ENCODE data around the gene CTSH.

CTSH gene

DNA sequence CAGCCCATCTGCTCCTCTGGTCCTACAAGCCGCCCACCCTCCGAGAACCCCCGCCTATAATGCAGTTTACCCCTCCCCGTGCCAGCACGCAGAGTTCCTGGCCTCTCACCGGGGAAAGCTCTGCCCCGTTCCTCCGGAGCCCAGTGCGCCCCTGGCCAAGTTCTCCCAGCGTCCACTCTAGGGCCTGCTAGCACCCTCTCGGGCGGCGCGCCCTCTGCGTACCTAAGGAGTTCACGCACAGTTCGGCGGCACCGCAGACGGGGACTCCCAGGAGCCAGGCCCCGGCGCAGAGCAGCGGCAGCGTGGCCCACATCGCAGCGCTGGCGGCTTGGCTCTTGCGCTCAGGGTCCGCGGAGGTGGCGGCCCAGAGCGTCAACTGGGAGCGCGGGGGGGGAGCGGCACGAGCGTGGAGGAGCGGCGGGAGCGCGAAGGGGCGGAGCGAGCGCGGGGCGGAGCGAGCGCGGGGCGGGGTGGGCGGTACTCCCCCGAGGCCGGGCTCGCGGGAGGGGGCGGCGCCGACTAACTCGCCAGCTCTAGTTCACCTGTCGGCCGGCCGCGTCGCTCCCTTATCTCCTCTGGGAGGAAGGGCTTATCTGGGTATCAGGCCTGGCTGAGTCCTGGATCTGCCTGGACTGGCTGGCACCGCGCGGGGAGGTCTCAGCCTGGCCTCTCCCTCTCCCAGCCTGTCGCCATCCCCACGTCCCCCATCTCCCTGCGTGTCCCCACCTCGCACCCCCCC, at the start of gene CTSH:
Gene CTSH (minus strand): TSS at position 378 of the 739 bp plus-strand sequence. CDS start 65 bp downstream, at position 313.
- DNase-seq (peak; percentile 61 to 65), ATAC-seq (peak; percentile 78)
- Mint-ChIP-seq H3K4me1 (peaks cover 17% of the 10 kb centered on the region), H3K27ac (peak within 1 kb of the TSS in 1 of 2 donors; percentile 33), H3K27me3 (peaks cover 51% of the 10 kb centered on the region), H3K4me3 (peak within 1 kb of the TSS; percentile 78 to 80), H3K9me3 (no peaks in the 10 kb centered on the region)

- ATAC-seq (no peak), DNase-seq (no peak)
- Mint-ChIP-seq H3K4me1 (peaks cover 6% of the 10 kb centered on the region), H3K27ac (no peak overlapping the region), H3K4me3 (no peak overlapping the region), H3K9me3 (no peaks in the 10 kb centered on the region), H3K27me3 (no peaks in the 10 kb centered on the region)
These were observed 49.2 kb upstream of the CTSH start for GRCh38 chr15:78993931-78994530.

GRCh38 chr15:78993257-78993930, 48.5 kb upstream of the CTSH start:
- Mint-ChIP-seq H3K27me3 (peaks cover 5% of the 10 kb centered on the region), H3K4me1 (peaks cover 10% of the 10 kb centered on the region), H3K4me3 (no peak overlapping the region), H3K9me3 (no peaks in the 10 kb centered on the region), H3K27ac (no peak overlapping the region)
- DNase-seq: no peak
- no peak for ATAC-seq

DNA sequence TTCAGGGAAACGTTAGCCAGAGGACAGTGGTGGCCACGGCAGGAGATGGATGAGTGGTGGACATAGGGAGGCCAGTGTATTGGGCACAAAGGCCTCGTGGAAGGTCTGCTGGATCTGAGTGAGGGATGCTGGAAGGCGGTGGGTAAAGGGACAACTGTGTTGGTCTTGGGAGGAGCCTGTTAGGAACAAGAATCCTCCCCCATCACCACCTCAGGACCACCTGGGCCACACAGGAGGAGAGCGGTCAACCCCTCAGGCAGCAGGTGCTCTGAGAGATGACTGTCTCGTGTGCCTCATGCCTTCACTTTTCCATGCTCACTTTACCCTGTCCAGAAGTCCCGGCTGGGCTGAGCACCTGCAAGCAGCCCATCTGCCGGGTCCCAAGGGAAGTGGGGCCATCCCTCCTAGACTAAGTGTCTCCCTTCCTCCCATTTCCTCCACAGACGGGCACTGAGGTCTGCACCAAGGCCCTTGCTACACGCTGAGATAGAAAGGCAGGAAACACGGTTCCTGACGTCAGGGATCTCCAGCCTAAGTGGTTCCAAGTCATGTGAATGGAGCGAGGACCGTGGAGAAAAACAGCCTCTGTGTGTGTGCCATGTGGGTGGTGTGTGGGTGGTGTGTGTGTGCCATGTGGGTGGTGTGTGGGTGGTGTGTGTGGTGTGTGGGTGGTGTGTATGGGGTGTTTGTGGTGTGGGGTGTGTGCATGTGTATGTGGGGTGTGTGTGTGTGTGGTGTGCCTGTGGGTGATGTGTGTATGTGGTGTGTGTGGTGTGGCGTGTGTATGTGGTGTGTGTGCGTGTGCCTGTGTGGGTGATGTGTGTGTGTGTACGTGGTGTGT, 47.8 kb upstream of the CTSH start:
- no peak for DNase-seq
- peaks cover 12% of the 10 kb centered on the region for H3K27me3 Mint-ChIP-seq
- peak; percentile 40 for ATAC-seq
- H3K27ac Mint-ChIP-seq: no peak overlapping the region
- H3K4me3 Mint-ChIP-seq: no peak overlapping the region
- H3K9me3 Mint-ChIP-seq: no peaks in the 10 kb centered on the region
- H3K4me1 Mint-ChIP-seq: peaks cover 12% of the 10 kb centered on the region

GRCh38 chr15:78991879-78992278, 47.0 kb upstream of the CTSH start:
- Mint-ChIP-seq H3K4me3 (no peak overlapping the region), H3K27ac (no peak overlapping the region), H3K4me1 (peaks cover 12% of the 10 kb centered on the region), H3K27me3 (peaks cover 16% of the 10 kb centered on the region), H3K9me3 (no peaks in the 10 kb centered on the region)
- ATAC-seq (no peak), DNase-seq (no peak)

DNA sequence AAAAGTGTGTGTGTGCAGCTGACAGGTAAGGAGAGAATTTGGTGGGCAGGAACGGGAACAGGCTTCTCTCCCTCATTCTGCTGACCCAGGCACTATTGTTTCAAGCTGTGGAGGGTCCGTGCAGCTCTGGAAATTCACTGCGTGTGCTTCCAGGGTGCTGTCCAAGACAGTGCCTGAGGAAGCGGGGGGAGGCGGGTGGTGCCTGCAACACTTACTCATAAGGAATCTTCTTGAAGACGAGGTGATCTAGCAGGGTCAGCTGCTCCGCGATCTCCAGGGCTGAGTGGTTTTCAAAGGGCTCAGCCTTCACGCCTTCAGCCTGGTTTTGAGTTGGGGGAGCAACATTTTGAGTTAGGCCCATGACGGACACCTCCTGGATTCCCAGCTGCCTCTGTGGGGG, 46.6 kb upstream of the CTSH start:
- H3K9me3 Mint-ChIP-seq: no peaks in the 10 kb centered on the region
- H3K4me3 Mint-ChIP-seq: no peak overlapping the region
- DNase-seq (no peak), ATAC-seq (no peak)
- peaks cover 12% of the 10 kb centered on the region for H3K4me1 Mint-ChIP-seq
- no peak overlapping the region for H3K27ac Mint-ChIP-seq
- H3K27me3 Mint-ChIP-seq: peaks cover 16% of the 10 kb centered on the region

DNA sequence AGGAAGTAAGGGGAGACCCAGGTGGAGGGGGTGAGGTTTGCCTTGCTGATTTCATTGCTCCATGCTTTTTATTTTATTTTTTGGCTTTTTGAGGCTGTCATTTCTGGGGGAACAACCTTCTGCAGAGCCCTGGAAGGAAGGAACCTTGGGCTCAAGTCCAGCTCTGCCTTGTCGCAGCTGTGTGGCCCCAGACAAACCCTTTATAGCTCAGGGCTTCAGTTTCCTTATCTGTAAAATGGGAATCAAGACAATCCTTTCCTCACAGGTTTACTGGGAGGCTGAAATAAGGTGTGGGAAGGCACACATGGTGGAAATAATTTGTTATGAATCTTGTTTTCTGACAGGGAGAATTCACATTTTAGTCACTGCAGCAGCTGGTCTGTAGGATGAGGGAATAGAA, 45.4 kb upstream of the CTSH start:
- Mint-ChIP-seq H3K4me3 (no peak overlapping the region), H3K9me3 (no peaks in the 10 kb centered on the region), H3K27ac (no peak overlapping the region), H3K27me3 (peaks cover 16% of the 10 kb centered on the region), H3K4me1 (peaks cover 12% of the 10 kb centered on the region)
- DNase-seq (no peak), ATAC-seq (no peak)

DNA sequence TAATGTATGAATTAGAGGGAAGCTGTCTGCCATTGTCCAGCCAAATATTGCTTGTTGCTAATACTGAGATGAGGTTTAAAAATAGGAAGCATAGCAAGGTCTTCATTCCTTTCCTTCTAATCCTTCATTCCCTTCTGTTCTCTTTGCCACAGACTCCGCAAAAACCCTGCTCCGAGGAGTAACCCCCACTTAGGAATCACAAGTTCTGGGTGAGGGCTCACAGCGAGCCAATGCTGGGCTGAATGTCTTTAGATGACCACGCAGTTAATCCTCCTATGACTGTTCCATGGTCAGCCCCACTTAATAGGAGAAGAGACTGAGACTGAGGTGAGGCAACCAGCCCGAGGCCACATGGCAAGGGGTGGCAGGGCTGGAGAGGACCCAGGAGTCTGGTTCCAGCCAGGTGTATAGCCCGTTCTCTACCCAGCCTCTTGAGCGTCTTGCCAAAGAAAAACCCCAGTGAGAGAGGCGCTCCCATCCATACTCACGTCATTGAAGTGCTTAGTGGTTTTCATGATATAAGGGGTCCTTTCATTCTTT, 44.9 kb upstream of the CTSH start:
- peaks cover 16% of the 10 kb centered on the region for H3K27me3 Mint-ChIP-seq
- no peak for ATAC-seq
- H3K4me3 Mint-ChIP-seq: no peak overlapping the region
- H3K4me1 Mint-ChIP-seq: peaks cover 12% of the 10 kb centered on the region
- H3K27ac Mint-ChIP-seq: no peak overlapping the region
- H3K9me3 Mint-ChIP-seq: no peaks in the 10 kb centered on the region
- no peak for DNase-seq

DNA sequence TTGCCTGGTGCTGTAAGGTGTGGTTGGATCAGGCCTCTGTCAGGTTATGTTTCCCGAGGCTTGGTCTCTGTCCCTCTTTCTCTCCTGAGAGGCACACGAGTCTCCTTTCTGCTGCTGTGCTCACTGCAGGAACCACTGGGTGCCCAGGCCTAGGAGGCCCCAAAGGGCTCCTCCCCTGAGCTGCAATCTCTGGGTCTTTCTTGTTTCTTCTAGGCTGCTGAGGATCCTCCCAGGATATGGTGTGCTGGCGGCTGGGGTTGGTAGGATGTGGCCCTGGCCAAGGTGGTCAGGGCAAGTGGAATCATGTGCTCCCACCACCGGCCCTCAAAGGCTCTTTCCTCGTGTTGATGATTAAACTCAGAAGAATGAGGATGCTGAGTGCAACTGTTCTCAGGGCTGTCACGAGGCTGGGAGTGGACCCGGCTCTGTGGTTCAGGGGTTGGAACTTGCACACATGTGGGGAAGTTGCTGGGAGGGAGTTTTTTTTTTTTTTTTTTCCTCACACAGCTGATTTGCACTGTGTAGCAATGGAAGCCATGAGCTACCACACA, 43.6 kb upstream of the CTSH start:
- DNase-seq (no peak), ATAC-seq (peak; percentile 61)
- H3K27ac Mint-ChIP-seq: no peak overlapping the region

GRCh38 chr15:78987556-78988360, 42.9 kb upstream of the CTSH start:
- Mint-ChIP-seq H3K4me3 (no peak overlapping the region), H3K4me1 (peaks cover 6% of the 10 kb centered on the region), H3K27ac (peak overlapping the region in 1 of 2 donors; percentile 20), H3K27me3 (peaks cover 24% of the 10 kb centered on the region), H3K9me3 (no peaks in the 10 kb centered on the region)
- ATAC-seq: peak; percentile 12
- DNase-seq: no peak

More for the DNA sequence above, 43.6 kb upstream of the CTSH start:
- Mint-ChIP-seq H3K27me3 (peaks cover 23% of the 10 kb centered on the region), H3K4me3 (no peak overlapping the region), H3K4me1 (peaks cover 12% of the 10 kb centered on the region), H3K9me3 (no peaks in the 10 kb centered on the region)

DNA sequence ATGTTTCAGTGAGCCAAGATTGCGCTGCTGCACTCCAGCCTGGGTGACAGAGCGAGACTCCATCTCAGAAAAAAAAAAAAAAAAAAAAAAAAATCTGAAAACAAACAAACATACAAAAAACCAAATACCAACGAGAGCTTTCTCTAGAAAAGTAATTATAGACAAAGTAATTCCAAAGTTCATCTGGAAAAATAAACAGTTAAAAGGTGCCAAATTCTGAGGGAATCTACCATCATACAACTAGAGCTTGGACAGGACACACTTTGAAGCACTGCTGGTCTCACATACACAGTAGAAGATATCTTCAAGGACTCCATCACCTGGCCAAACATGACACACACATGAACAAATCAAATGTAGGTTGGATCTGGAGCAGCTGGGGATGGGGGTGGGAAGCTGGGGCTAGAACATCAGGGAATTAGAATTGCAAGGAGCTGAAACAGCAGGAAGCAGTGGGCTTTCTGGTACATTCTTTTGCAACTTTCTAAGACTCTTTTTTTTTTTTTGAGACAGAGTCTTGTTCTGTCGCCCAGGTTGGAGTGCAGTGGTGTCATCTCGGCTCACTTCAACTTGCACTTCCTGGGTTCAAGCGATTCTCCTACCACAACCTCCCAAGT, 41.1 kb upstream of the CTSH start:
- Mint-ChIP-seq H3K4me1 (peaks cover 6% of the 10 kb centered on the region), H3K9me3 (no peaks in the 10 kb centered on the region), H3K27me3 (peaks cover 24% of the 10 kb centered on the region), H3K27ac (no peak overlapping the region), H3K4me3 (no peak overlapping the region)
- ATAC-seq (no peak), DNase-seq (no peak)

- Mint-ChIP-seq H3K9me3 (no peaks in the 10 kb centered on the region), H3K4me3 (no peak overlapping the region), H3K4me1 (peaks cover 6% of the 10 kb centered on the region), H3K27me3 (peaks cover 28% of the 10 kb centered on the region), H3K27ac (no peak overlapping the region)
- ATAC-seq: no peak
- DNase-seq: no peak
These were observed 39.2 kb upstream of the CTSH start for GRCh38 chr15:78984041-78984440.

- DNase-seq: no peak
- Mint-ChIP-seq H3K4me1 (peaks cover 2% of the 10 kb centered on the region), H3K27me3 (peaks cover 29% of the 10 kb centered on the region), H3K9me3 (no peaks in the 10 kb centered on the region), H3K27ac (no peak overlapping the region), H3K4me3 (no peak overlapping the region)
- ATAC-seq: no peak
These were observed 38.5 kb upstream of the CTSH start for GRCh38 chr15:78983146-78983918.

Measured in stimulated activated naive CD8-positive, alpha-beta T cell treated with anti-CD3 and anti-CD28 coated beads, Interleukin-15, amount 100 ng/mL, for 72 hours (primary cell).